GM12801 (cell line): ENCODE measurements around the gene ENTPD1.

ENCODE experiments used
- TF ChIP-seq, protein P1 (sequence below): IDR thresholded peaks from one replicate; pipeline ENCODE4 v1.5.1; 2011; ENCODE audit warnings: control low read depth; ENCODE audit not compliant: insufficient read length; ENCODE audit errors: extremely low read depth

The ENTPD1 gene

GRCh38 chr10:95729323-95730055, 26.5 kb upstream of the ENTPD1 start:
- TF ChIP-seq, protein P1, sequence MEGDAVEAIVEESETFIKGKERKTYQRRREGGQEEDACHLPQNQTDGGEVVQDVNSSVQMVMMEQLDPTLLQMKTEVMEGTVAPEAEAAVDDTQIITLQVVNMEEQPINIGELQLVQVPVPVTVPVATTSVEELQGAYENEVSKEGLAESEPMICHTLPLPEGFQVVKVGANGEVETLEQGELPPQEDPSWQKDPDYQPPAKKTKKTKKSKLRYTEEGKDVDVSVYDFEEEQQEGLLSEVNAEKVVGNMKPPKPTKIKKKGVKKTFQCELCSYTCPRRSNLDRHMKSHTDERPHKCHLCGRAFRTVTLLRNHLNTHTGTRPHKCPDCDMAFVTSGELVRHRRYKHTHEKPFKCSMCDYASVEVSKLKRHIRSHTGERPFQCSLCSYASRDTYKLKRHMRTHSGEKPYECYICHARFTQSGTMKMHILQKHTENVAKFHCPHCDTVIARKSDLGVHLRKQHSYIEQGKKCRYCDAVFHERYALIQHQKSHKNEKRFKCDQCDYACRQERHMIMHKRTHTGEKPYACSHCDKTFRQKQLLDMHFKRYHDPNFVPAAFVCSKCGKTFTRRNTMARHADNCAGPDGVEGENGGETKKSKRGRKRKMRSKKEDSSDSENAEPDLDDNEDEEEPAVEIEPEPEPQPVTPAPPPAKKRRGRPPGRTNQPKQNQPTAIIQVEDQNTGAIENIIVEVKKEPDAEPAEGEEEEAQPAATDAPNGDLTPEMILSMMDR, result no peak

DNA sequence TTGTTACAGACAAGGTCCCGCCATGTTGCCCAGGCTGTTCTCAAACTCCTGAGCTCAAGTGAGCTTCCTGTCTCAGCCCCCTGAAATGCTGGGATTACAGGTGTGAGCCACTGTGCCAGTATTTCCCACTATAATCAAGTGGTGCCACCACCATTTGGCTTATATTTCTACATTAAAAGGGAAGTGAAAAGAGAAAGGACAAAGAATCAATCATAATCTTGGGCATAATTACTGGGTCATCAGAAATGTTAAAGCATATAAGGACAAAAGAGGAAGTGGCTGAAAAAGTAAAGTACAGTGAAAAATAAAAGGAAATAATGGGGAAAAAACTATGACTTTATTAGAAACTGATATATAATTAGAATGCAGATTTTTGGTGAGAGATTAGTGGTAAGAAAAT, 25.7 kb upstream of the ENTPD1 start:
- TF ChIP-seq, protein P1, result no peak

DNA sequence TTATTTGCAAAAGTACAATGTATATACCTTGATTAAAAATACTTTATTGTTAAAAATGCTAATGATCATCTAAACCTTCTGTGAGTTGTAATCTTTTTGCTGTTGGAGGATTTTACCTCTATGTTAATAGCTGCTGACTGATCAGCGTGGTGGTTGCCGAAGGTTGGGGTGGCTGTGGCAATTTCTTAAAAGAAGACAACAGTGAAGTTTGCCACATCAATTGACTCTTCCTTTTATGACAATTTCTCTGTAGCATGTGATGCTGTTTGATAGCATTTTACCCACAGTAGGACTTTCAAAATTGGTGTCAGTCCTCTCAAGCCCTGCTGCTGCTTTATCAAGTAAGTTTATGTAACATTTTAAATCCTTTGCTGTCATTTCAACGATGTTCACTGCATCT, 16.9 kb upstream of the ENTPD1 start:
- TF ChIP-seq, protein P1, result no peak

DNA sequence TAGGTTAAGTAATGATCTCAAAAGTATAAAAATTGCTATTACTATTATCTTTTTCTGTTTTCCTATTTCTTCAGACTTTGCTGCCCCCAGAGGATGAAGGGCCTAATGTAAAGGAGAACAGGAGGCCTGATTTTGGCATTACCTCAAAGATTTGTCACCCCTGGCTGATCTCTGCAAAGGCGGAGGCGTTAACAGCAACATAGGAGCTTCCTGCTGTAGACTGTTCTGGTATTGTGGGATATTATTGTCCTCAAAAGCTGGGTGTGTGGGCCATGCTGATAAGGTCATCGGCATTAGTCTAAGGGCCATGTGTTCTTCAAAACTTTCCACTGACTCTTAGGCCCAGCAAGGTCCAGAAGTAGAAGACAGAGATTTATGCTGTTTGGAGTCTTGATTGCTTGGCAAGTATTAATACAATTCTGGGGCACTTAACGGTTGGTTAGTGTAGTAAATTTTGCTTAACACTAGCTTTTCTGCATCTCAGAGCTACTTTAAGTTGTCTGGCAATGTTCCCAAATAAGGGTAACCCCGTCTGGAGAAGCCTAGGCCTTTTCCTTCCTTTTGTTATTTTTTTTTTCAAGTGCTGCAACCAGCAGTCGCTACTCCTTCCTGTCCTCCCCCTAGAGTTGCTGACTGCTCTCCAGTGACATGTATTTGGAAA, 14.0 kb upstream of the ENTPD1 start:
- TF ChIP-seq, protein P1, result no peak

GRCh38 chr10:95742485-95742884, 13.5 kb upstream of the ENTPD1 start:
- TF ChIP-seq, protein P1, result no peak

DNA sequence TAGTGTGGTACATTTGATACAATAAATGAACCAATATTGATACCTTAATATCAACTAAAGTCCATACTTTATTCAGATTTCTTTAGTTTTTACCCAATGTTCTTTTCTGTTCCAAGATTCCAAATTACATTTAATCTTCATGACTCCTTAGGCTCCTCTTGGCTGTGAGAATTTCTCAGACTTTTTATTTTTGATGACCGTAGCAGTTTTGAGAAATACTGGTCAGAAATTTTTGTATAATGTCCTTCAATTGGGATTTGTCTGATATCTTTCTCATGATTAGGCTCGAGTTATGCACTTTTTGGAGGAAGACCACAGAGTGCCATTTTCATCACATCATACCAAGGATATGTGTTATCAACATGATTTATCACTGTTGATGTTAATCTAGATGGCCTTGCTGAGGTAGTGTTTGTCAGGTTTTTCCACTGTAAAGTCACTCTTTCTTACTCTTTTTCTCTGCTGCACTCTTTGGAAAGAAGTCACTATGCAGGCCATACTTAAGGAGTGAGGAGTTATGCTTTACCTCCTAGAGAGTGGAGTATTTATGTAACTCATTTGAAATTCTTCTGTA, 12.9 kb upstream of the ENTPD1 start:
- TF ChIP-seq, protein P1, result no peak

- TF ChIP-seq, protein P1, result no peak
Measured at GRCh38 chr10:95745501-95745900, 10.5 kb upstream of the ENTPD1 start.
